NCI-H226 (cell line): Measurements from ENCODE around the gene RHOC.

Source experiments
- DNase-seq: peaks from one replicate; pipeline ENCODE4 v3.0.0-alpha.2; 2015

Gene RHOC

GRCh38 chr1:112717263-112717873 is 10.4 kb upstream of the RHOC start:
- peak; percentile 40 for DNase-seq

- DNase-seq, result peak; percentile 83
Measured at GRCh38 chr1:112716133-112716720, 9.3 kb upstream of the RHOC start.

DNA sequence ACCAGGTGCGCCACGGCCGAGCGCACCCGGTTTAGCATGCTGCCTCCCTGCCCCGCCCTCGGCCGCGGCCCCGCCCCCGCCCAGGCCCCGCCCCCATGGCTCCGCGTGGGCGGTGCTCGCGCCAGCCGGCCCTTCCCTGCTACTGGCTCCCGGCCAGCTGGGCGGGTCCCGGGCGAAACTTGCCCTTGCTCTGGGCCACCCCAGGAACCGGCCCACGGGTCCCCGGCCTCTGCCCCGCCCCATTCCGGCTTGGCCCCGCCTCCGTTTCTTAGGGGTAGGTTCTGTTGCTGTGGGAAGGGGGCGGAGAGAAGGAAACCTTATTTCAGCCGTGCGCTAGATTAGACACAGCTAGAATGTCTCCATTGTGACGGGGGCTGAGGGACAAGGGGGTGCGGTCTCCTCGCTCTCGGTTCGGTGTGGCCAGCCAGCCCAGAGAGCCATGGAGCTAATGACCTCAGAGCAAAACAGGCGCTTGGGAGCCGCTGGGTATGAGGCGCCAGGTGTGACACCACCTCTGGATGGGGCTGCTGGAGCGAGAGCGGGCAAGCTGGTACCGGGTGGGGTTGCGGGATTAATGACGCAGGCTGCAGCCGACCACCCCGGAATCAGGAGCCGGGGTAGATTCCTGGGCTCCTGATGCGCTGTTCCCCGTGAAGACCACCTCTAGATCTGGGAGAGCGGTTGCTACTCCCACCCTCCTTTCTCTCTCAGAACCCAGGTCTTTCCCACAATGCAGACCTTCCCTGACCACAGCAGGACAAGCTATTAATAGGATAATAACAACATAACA is 8.5 kb upstream of the RHOC start, which contains the start of gene PPM1J:
PPM1J (minus strand) TSS at position 69 of the 790 bp plus-strand sequence; CDS start at position 38, 31 bp downstream.
- peak; percentile 89 for DNase-seq

DNA sequence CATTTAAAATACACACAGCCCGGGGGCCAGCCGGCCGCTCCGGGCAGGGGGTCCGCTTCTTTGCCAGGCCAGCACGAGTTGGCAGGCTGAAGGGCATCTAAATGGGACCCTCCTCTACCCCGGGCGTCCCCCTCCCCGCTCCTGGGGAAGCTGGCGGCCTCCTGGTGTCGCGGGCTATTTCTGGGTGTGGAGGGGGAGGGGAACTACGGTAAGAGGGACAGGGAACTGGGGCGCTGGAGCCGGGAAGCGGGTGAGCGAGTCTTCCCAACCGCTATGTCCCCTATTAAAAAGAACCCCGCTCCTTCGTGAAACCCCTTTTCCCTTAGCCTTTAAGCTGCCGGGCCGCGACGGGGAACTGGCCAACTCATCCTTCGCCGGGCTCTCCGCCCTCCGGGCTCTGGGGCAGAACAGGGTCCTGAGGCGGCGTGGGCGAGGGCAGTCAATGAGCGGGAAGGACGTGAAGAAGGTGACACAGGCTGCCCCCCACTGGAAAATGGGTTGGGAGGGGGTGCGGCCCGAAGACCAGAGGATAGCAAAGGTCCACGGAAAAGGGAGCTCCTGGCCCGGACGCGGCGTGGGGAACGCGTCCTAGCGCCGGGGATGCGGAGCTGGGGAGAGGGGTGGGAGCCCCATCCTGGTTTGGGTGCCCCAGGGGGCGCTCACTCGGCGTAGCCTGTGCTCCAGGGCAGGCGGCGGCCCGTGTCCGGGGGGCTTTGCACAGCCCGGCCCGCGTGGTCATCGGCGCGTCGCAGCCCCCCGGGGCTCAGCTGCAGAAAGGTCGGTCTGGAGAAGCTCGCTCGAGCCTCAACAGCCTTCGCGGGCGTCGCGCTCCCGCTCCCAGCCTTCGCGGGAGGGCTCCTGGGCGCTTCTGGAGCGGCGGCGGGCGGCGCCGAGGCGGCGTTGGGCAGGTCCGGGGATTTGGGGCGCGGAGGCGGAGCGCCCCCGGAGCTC is 7.7 kb upstream of the RHOC start:
- DNase-seq, result no peak

DNA sequence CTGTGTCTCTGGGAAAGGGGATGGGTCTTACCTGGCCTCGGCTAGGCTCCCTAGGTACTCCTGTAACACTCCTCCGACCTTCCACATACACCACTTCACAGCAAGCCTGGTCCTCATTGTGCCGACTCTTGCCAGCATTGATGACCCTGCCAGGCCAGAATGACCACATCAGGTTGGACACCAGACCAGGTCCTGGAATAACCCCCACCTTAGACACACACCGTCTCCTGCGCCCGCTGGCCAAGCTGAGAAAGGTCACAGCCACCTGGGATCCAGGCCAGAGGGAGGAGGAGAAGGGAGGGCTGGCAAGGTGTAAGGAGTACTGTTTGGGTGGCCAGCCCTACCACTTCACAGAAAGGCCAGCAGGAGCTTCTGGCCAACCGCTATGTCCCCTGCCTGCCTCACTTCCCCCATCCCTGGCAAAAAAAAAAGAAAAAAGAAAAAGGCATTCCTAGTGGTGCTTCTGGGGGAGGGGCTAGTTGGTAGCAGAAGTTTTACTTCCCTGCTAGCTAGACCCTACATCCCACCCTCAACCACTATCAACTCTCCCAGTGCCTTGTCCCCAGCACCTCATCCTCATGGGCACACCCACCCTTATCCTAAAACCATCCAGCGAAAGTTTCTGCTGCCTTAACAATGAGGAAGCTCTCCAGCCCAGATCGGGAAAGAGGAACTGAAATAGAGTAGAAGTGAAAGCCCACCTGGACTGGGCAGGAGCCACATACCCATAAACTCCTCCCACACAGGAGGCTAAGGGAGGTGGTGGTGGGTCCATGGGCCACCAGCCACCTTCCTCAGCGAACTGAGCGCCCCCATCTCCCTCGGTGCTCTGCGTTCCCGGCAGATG is 6.8 kb upstream of the RHOC start:
- no peak for DNase-seq

DNA sequence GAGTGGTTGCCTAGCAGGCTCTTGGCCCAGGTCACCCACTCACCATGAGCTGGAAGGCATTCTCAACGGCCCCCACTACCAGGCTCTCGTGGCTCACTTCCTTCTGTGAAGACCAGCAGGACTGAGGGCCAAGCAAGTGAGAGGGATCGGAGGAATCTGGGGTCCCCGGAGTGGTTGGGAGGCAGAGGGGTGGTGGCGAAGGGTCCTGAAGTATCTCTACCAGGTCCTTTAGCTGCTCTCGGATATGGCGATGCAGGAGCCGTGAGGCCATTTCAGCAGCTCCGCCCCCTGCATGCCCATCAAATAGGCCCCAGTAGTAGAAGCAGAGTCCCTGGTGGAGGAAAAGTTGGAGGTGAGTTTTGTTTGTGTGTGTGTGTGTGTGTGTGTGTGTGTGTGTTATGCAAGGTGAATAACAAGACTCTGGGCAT is 5.8 kb upstream of the RHOC start:
- no peak for DNase-seq

DNA sequence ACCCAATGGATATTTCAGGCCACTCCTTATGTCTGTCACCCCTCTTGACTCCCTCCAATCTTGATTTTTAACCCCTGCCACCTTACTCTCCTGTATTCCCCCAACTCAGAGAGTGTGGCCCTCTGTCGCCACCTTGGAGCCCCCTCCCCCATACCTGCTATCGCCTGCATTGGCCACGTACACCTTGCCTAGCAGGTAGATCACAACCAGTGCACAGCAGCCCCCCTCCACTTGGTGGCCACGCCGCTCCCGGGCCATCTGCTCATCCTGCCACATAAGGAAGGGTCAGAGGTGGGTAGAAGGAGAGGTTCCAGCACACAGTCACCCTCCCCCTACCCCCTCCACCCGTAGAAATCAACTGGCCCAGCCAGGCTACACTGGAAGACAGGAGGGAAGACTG is 5.3 kb upstream of the RHOC start:
- no peak for DNase-seq

- no peak for DNase-seq
Measured at GRCh38 chr1:112711670-112712069, 4.7 kb upstream of the RHOC start.

- no peak for DNase-seq
Measured at GRCh38 chr1:112711041-112711440, 4.1 kb upstream of the RHOC start.

GRCh38 chr1:112710586-112710985 is 3.7 kb upstream of the RHOC start:
- DNase-seq, result no peak

- DNase-seq, result no peak
Measured at GRCh38 chr1:112710159-112710558, 3.2 kb upstream of the RHOC start.

- no peak for DNase-seq
Measured at GRCh38 chr1:112708489-112708888, 1.6 kb upstream of the RHOC start.

DNA sequence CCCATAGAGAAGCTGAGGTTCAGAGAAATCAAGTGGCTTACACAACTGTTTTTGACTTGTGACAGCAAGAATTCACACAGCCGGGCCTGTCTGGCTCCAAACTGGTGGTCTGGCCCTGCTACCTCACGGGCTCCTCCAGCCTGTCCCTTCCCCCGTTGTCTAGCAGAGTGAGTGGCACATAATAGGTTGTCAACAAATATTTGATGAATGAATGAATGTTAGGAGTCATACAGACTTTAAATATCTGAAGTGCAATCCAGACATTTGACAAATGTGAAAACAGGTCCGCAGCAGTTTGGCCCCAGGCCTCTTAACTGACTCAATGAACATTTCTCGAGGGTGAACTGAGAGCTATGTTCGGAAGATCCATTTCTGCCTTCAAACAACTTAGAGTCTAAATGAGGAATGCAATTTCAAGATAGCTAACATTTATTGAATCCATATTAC is 1.1 kb upstream of the RHOC start:
- no peak for DNase-seq

GRCh38 chr1:112707221-112708001 is 484 bp upstream of the RHOC start:
- peak; percentile 93 for DNase-seq

DNA sequence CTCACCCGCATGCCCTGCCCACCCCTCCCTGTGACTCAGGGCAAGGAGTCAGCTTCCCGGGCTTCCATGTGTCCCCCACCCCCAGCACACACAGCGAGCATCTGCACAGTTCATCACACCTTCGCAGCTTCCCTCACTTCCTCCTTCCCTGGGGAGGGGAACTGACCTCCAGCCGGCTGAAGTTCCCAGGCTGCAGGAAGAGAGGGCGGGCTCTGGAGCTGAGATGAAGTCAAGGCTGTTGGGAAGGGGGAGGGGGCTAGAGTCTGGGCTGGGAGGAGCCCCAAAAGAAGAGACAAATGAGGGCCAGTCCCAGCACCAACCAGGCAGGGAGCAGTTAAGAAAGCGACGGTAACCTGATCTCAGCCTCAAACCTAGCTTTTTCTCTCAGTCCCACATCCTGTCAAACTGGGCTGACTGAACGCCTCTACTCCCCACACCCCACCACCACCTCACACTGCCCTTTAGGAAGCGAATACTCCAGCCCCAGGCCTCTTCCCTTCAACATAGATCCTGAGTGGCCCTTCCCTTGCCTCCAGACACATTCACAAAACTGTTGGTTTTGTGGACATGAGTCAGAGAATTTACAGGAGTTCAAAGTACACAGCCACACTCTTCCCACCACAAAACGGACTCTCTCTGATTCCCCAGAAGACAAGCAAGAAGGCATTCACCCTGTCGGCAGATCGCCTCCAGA is 1.8 kb downstream of the RHOC start:
- DNase-seq, result peak; percentile 97

DNA sequence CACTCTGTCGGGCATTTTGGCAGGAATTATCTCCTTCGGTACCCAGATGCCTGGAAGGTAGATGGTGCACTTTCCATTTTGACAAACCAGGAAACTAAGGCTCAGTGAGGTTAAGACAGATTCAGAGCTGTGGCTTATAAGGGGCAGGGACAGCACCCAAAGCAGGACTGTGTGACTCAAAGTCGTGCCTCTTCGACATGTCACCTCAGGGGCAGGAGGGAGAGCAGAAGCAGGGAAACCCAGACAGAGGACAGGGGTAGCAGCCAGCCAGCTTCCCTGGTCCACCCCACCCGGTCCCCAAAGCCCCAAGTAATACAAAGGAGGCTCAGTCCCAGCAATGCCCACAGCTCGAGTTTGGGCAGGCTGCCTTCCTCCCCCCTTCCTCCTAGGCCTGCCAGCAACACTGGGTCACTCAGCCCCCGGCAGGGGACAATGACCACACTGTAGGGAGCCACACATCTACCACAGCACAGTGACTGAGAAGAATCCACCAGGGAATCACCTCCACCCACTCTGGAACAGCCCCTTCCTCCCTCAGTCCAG is 2.5 kb downstream of the RHOC start:
- DNase-seq, result no peak

GRCh38 chr1:112703706-112704105 is 3.2 kb downstream of the RHOC start:
- no peak for DNase-seq

DNA sequence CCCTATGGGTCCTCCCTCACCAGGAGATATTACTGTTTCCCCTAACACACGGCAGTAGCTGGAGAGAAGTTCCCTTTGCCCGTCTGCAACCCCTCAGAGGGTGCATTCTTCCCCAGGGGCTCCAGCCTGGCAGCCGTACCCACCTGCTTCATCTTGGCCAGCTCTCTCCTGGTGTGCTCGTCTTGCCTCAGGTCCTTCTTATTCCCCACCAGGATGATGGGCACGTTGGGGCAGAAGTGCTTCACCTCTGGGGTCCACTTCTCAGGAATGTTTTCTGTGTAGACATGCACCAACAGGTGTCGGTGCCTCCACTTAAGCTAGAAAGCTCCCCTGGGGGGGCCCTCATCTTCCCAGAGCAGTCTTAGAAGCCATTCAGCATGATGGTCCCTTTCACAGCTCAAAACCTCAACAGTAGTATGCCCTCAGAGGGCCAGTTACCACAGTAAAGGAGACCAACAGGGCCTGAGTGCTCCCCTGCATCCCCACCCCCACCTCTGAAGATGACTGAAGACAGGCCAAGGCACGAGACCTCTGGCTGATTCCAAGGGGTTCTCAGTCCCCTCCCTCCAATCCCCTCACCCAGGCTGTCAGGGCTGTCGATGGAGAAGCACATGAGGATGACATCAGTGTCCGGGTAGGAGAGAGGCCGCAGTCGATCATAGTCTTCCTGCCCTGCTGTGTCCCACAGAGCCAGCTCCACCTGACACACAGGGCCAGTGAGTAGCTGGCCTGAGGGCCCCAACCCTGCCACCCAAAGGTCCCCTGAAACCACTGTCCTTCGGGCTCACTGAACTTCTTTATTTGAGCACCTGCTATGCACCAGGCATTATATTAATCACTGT is 4.3 kb downstream of the RHOC start:
- no peak for DNase-seq

- DNase-seq, result no peak
Measured at GRCh38 chr1:112702067-112702395, 4.9 kb downstream of the RHOC start.
